Hepatocyte (in vitro differentiated cells): ENCODE measurements around the gene APBA2. TPM values are rescaled to one million over a fixed set of nuclear protein-coding genes. Genes with fewer than 3 reads are reported as not detected.

Experiments used
- DNase-seq: peaks from one replicate; pipeline ENCODE4 v3.0.0-alpha.2; 2016; ENCODE audit warnings: low spot score
- H2AFZ ChIP-seq: fragments of 200-600 bp; sonication (generic); 2 replicates; pipeline ENCODE4 v1.6.0; 2016; ENCODE audit warnings: antibody characterized with exemption, mild to moderate bottlenecking
- H3K27ac ChIP-seq: fragments of 200-600 bp; sonication (generic); 2 replicates; pipeline ENCODE4 v1.5.1; 2016; ENCODE audit warnings: mild to moderate bottlenecking
- H3K27me3 ChIP-seq: fragments of 200-600 bp; sonication (generic); 2 replicates; pipeline ENCODE4 v1.6.1; 2016
- H3K36me3 ChIP-seq: fragments of 200-600 bp; sonication (generic); replicated peaks from 2 replicates; pipeline ENCODE4 v1.5.1; 2016; ENCODE audit warnings: low read depth; ENCODE audit not compliant: insufficient read depth
- H3K4me1 ChIP-seq: fragments of 200-600 bp; sonication (generic); 2 replicates; pipeline ENCODE4 v1.5.1; 2016; ENCODE audit warnings: mild to moderate bottlenecking, moderate library complexity; ENCODE audit not compliant: insufficient read depth
- H3K4me2 ChIP-seq: fragments of 200-600 bp; sonication (generic); 2 replicates; pipeline ENCODE4 v1.6.0; 2016
- H3K4me3 ChIP-seq: fragments of 200-600 bp; sonication (generic); 2 replicates; pipeline ENCODE4 v1.5.1; 2016; ENCODE audit warnings: mild to moderate bottlenecking
- H3K79me2 ChIP-seq: fragments of 200-600 bp; sonication (generic); 2 replicates; pipeline ENCODE4 v1.6.0; 2017; ENCODE audit warnings: mild to moderate bottlenecking
- H3K9me2 ChIP-seq: fragments of 200-600 bp; sonication (generic); replicated peaks from 2 replicates; pipeline ENCODE4 v1.6.0; 2017; ENCODE audit warnings: mild to moderate bottlenecking; ENCODE audit not compliant: insufficient read depth
- H3K9me3 ChIP-seq: fragments of 200-600 bp; sonication (generic); 2 replicates; pipeline ENCODE4 v1.5.1; 2016; ENCODE audit warnings: low read depth, mild to moderate bottlenecking
- H4K20me1 ChIP-seq: fragments of 200-600 bp; sonication (generic); 2 replicates; pipeline ENCODE4 v1.6.0; 2016; ENCODE audit warnings: mild to moderate bottlenecking; ENCODE audit not compliant: insufficient read depth, poor library complexity, severe bottlenecking
- CTCF ChIP-seq: fragments of 200-600 bp; sonication (generic); IDR thresholded peaks from 2 replicates; pipeline ENCODE4 v1.5.1; 2016; ENCODE audit warnings: antibody characterized with exemption, mild to moderate bottlenecking; ENCODE audit not compliant: poor library complexity
- EZH2 ChIP-seq: fragments of 200-600 bp; sonication (generic); IDR thresholded peaks from 2 replicates; pipeline ENCODE4 v1.6.1; 2016; ENCODE audit warnings: antibody characterized with exemption, mild to moderate bottlenecking, borderline replicate concordance
- EZH2phosphoT487 ChIP-seq: fragments of 200-600 bp; sonication (generic); IDR thresholded peaks from one replicate; pipeline ENCODE4 v1.6.1; 2018; ENCODE audit warnings: antibody characterized with exemption, mild to moderate bottlenecking, low read depth, moderate library complexity; ENCODE audit not compliant: unreplicated experiment, severe bottlenecking
- WGBS: methylation state at CpG from one replicate; pipeline ENCODE4 v1.1.6; 2016; ENCODE audit warnings: low lambda C conversion rate; ENCODE audit errors: missing lambda C conversion rate; 5-methylcytosine and 5-hydroxymethylcytosine counted together
- polyA plus RNA-seq: library from polyadenylated mRNA; unstranded; fragments of >200 nt; fragmentation: Nextera tagmentation; extraction: Ambion mirVana; gene quantifications from 2 replicates; pipeline ENCODE4 v1.2.1, GENCODE V29; 2016
- total RNA-seq: library from RNA; depleted of rRNA; stranded (reverse); fragments of >200 nt; gene quantifications from 2 replicates; pipeline ENCODE4 v1.2.3, GENCODE V29; 2014

APBA2 gene
- total and polyA plus RNA-seq, 2 experiments from 2014 or later = 8.4 to 10.1 TPM

GRCh38 chr15:28868744-28869345 is 16.9 kb upstream of the APBA2 start:
- Histone ChIP-seq H3K9me2 (no peaks in the 10 kb centered on the region), H3K36me3 (no peaks in the 10 kb centered on the region), H3K27ac (no peak overlapping the region), H3K4me3 (no peak overlapping the region), H3K79me2 (no peaks in the 10 kb centered on the region), H2AFZ (no peak overlapping the region), H4K20me1 (no peaks in the 10 kb centered on the region), H3K4me2 (no peak overlapping the region), H3K27me3 (no peaks in the 10 kb centered on the region), H3K9me3 (no peaks in the 10 kb centered on the region), H3K4me1 (no peaks in the 10 kb centered on the region)
- no peak for TF ChIP-seq EZH2phosphoT487
- TF ChIP-seq EZH2 = no peak
- TF ChIP-seq CTCF = no peak
- no peak for DNase-seq
- WGBS = 94% methylated on average over 9 of the region's 9 CpGs

GRCh38 chr15:28871168-28871567 is 14.6 kb upstream of the APBA2 start:
- Histone ChIP-seq H3K9me2 (no peaks in the 10 kb centered on the region), H3K27me3 (no peaks in the 10 kb centered on the region), H2AFZ (no peak overlapping the region), H3K4me1 (no peaks in the 10 kb centered on the region), H3K4me2 (no peak overlapping the region), H3K27ac (no peak overlapping the region), H3K4me3 (no peak overlapping the region), H3K9me3 (no peaks in the 10 kb centered on the region), H3K36me3 (no peaks in the 10 kb centered on the region), H3K79me2 (no peaks in the 10 kb centered on the region), H4K20me1 (no peaks in the 10 kb centered on the region)
- no peak for TF ChIP-seq CTCF
- TF ChIP-seq EZH2phosphoT487 = no peak
- TF ChIP-seq EZH2 = no peak
- DNase-seq = no peak
- 87% methylated on average over 3 of the region's 3 CpGs for WGBS

- H3K4me1 ChIP-seq = no peaks in the 10 kb centered on the region
- H3K4me3 ChIP-seq = no peak overlapping the region
- no peak overlapping the region for H2AFZ ChIP-seq
- TF ChIP-seq EZH2 (no peak), EZH2phosphoT487 (no peak), CTCF (no peak)
- H3K27ac ChIP-seq = no peak overlapping the region
- 91% methylated on average over 5 of the region's 5 CpGs for WGBS
- H3K4me2 ChIP-seq = no peak overlapping the region
- no peaks in the 10 kb centered on the region for H3K79me2 ChIP-seq
- no peaks in the 10 kb centered on the region for H3K9me3 ChIP-seq
- DNase-seq = no peak
- no peaks in the 10 kb centered on the region for H3K27me3 ChIP-seq
- no peaks in the 10 kb centered on the region for H3K36me3 ChIP-seq
- no peaks in the 10 kb centered on the region for H4K20me1 ChIP-seq
- no peaks in the 10 kb centered on the region for H3K9me2 ChIP-seq
Measured at GRCh38 chr15:28873006-28873405, 12.8 kb upstream of the APBA2 start.

GRCh38 chr15:28873585-28874190 is 12.1 kb upstream of the APBA2 start:
- no peaks in the 10 kb centered on the region for H3K4me1 ChIP-seq
- no peaks in the 10 kb centered on the region for H4K20me1 ChIP-seq
- H3K79me2 ChIP-seq = no peaks in the 10 kb centered on the region
- no peak overlapping the region for H3K27ac ChIP-seq
- H3K9me2 ChIP-seq = no peaks in the 10 kb centered on the region
- 60% methylated on average over 10 of the region's 10 CpGs for WGBS
- no peak overlapping the region for H2AFZ ChIP-seq
- no peak overlapping the region for H3K4me3 ChIP-seq
- no peaks in the 10 kb centered on the region for H3K36me3 ChIP-seq
- no peaks in the 10 kb centered on the region for H3K9me3 ChIP-seq
- H3K4me2 ChIP-seq = no peak overlapping the region
- no peak for TF ChIP-seq EZH2
- no peak for TF ChIP-seq EZH2phosphoT487
- no peak for TF ChIP-seq CTCF
- DNase-seq = no peak
- no peaks in the 10 kb centered on the region for H3K27me3 ChIP-seq
